CD4-positive, alpha-beta T cell treated with Interleukin-15 for 4 hours (primary cell): ENCODE measurements around the gene PYY.
"Not testable (repeated sequence)": the region's sequence is repeated elsewhere in the genome, so short reads cannot be mapped to it uniquely, and the experiment has no call there.

Experiments
- DNase-seq: peaks from one replicate; pipeline ENCODE4 v3.0.0-alpha.2; 2020; ENCODE audit warnings: low spot score

PYY gene

DNA sequence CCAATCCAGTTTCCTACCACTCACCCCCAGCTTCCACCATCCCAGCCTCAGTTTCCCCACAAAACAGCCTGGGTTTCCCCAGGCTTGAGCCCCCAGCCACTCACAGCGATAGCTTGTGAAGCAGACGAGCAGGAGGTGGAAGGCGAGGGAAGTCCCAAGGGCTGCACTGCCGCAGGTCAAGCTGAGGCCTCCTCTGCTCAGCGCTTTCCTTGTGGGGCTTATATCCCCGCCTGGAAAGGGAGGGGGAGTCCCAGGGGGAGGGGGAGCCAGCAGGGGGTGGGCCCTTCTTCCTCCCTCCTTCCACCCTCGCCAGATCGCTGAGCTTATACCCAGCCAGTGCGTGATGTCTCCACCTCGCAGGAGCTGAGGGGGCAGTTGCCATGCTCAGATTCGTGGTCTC, at the start of gene PYY:
TSS of gene PYY (minus strand) at position 195 of the 400 bp plus-strand sequence. CDS start 457 bp downstream, outside the sequence.
- DNase-seq: no peak

DNA sequence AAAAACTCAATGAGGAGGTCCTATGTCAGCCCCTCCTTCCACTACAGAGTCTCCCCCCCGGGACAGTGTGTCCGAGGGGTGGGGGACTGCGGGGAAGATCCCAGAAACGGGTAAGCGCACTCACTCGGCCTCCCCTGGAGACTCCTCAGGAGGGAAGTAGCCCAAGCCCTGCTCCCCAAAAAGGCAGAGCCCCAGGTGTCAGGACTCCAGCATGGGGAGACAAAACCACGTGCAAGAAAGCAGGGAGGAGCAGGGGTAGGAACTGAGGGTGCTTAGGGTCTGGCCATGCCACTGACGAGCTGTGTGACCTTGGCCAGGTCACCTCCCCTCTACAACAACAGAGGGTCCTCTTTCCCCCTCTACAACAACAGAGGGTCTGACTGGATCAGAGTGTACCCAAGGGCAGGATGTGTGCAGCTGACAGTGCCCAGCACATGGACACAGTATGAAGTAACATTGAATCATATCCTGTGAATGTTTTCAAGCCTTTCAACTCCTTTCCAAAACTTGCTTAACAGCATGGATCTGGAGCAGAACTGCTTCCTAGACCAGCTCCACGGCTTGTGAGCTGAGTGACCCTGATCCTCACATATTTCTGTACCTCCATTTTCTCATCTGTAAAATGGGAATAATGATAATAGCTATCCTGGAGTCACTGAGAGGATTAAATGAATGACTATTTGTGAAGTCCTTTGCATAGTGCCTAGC, 48.6 kb upstream of the PYY start:
- no peak for DNase-seq

GRCh38 chr17:44001461-44001920, 47.8 kb upstream of the PYY start:
- no peak for DNase-seq

DNA sequence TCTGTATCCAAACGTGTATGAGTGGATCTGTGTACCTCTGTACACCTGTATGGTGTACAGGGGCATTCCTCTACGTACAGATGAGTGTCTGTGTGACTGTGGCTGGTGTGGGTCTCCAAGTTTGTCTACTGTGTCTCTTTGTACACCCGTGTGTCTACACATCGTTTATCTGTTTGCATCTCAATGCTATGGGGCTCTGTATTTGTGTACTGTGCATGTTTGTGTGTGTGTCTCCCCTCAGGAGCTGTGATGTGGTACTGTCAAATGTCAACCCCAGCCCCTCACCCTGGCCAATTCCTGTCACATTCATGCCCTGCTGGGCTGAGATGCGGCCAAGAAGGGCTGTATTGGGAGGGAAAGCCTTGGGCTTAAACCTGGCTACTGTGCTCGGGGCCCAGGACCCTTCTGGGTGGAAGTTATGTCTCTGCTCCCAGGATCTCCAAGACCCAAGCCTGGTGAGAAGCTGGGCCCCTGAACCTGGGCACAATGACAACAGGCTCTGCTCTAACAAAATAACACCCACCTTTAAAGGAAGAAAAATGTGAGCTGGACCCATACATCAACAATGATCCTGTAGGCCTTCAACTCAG, 47.2 kb upstream of the PYY start:
- no peak for DNase-seq

- DNase-seq: no peak
Observed at GRCh38 chr17:44000141-44000860, 46.6 kb upstream of the PYY start.

- DNase-seq: no peak
Observed at GRCh38 chr17:43999024-43999423, 45.3 kb upstream of the PYY start.

GRCh38 chr17:43998552-43998951, 44.8 kb upstream of the PYY start:
- DNase-seq: no peak

DNA sequence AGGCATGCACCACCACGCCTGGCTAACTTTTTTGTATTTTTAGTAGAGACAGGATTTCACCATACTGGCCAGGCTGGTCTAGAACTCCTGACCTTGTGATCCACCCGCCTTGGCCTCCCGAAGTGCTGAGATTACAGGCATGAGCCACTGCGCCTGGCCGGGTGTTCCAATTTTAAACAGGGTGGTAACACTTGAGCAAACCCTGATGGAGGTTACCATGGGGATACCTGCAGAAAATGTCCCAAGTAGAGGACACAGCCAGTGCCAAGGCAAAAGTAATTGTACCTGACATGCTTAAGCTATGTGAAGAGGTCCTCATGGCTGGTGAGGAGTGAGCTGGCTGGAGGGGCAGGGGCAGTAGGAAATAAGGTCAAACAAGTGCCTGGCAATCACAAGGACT, 43.4 kb upstream of the PYY start:
- not testable (repeated sequence) for DNase-seq

GRCh38 chr17:43995150-43995471, 41.4 kb upstream of the PYY start:
- DNase-seq: no peak

- peak; percentile 59 for DNase-seq
Observed at GRCh38 chr17:43994272-43995149, 40.8 kb upstream of the PYY start.

DNA sequence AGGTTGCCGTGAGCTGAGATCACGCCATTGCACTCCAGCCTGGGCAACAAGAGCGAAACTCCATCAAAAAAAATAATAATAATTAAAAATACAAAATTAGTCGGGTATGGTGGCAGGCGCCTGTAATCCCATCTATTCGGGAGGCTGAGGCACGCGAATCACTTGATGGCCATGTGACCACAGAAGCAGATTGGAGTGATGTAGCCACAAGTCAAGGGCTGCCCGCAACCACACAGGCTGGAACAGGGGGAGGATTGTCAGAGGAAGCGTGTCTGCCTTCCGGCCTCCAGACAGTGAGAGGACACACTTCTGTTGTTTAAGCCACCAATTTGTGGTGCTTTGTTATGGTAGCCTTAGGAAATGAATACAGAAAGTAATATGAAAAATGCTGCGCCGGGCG, 38.9 kb upstream of the PYY start:
- DNase-seq: no peak

- DNase-seq: no peak
Observed at GRCh38 chr17:43988301-43988700, 34.6 kb upstream of the PYY start.

DNA sequence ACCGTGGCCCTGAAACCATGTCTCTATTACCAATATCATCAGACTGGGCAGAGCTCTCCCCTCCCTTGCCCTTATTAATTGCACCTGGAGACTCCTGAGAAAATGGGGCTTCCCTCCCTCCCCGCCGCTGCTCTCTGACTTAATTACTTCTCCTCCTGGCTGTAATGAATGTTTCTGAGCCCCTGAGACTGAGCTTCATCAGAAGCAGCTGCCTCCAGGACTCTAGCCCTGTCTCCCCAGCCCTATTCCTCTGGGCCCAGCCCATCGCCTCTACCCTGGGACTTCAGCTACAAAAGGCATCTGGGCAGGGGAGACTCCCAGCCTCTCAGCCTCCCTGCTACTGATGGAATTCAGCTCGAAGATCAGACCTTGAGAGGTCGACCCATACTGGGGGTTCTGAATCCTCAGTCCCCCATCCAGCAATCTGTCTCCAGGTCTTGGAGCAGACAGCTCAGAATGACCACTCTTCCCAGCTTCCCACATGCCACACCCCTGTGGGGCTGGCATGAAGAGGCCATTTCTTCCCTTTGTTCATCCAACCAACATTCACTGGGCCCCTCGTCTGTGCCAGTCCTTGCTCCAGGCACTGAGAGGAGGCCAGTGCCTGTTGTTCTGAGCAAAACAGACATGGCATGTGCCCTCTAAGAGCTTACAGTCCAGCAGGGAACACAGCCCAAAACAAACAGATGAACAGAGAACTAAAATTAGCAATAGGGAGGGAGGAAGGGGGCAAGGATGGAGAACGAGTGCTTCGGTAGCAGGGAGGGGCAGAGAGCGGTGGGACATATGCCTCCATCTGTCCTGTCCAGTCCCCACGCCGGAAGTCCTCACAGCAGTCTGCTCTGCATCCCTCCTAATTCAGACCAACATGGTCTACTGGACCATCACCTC, 33.6 kb upstream of the PYY start:
- DNase-seq: no peak

DNA sequence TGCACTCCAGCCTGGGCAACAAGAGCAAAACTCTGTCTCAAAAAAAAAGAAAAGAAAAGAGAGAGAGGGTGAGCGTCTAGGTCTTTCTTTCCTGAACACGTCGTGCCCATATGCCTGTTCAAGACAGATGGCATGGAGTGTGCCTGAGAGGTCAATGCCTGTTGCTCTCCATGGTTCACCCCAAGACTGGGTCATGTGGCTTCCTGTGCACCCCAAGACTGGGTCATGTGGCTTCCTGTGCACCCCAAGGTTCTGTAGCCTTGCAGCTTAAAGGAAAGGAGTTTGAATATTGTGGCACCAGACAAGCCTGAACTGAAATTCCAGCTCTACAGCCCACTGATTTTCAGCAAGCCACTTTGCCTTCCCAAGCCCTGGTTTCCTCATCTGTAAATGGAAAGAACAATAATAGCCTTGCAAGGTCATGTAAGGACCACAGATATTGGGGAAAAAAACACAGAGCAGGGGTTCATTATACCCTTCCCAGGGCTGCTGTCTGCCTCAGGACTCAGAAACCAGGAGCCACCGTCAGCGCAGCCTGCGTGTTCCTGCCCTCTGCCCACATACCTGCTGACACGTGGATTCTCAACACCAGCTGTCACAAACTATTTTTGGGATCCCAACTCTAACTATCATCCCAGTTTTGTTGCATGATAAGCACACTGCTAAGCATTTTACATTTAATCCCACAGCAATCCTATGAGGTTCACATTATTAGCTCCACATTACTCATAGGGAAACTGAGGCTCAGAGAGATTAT, 32.7 kb upstream of the PYY start:
- no peak for DNase-seq

DNA sequence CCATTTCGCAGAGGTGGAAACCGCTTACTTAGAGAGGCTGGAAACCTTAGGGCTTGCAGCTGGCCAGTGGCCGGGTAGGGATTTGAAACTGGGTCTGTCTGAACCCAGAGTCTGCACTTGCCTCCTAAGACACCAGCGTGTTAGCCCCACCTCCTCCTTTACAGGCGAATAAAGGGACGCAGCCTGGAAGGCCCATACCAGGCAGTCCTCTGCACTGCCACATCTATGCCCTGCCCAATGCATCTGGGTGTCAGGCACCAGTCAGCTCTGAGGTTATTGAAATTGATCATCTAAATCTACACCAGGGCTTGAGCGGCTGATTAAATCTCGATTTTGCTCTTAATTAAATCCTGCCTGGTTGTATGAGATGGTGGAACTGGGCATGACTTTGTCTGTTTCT, 30.8 kb upstream of the PYY start:
- DNase-seq: no peak

DNA sequence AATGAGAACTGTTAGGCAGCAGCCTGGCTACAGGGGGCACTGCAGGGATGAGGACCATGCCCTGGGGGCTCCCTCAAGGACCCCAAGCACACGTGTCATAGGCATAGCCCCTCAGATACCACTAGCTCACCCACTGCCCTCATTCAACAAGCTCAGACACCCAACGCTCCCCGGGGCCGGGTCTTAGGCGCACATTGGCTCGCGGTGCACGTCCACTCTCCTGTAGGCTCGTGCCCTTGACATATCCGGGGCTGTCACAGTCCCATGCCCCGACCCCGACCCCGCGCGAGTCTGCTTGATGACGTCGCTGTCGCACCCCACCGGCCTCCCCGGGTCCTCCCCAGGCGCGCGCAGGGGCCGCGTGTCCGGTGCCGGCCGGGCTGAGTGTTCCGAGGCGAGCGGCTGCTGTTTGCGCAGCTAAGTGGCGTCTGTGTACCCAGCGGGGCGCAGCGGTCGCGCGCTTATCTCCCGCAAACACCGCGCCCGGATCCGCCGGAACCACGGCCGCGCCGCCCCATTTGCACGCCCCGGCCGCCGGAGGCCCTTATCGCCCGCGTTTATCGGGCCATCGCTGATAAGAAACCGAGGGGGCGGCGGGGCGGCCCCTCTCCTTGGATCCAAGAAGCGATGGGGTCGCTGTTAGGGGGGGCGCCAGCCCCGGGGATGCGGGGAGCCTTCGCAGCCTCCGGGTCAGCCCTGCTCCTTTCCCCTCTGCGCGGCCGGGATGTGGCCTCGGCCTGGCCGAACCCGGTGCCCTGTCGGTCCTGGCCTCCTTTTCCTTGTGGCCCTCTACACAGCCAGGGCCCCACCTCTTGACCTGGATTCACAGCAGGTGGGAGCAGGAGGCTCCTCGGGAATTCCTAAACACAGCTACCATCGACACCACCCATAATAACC, 30.0 kb upstream of the PYY start:
- DNase-seq: no peak

- DNase-seq: no peak
Observed at GRCh38 chr17:43983196-43983514, 29.4 kb upstream of the PYY start.

DNA sequence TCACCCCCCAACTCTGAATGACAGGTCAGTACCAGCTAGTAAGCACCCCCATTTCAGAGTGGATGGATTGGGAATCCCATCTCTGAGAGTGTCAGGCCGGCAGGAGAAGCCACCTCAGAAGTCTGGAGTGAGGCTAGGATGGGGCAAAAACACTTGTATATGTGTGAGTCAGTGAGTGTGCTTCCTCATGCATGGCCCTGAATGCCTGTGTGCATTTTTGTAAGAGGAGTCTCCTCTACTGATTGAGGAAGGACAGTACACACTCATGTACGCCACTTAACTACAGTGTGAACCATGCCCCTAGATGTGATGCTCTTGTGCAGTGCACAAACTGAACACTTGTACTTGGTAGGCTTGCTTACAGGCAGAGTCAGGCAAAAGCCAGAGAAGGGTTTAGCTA, 28.4 kb upstream of the PYY start:
- no peak for DNase-seq

DNA sequence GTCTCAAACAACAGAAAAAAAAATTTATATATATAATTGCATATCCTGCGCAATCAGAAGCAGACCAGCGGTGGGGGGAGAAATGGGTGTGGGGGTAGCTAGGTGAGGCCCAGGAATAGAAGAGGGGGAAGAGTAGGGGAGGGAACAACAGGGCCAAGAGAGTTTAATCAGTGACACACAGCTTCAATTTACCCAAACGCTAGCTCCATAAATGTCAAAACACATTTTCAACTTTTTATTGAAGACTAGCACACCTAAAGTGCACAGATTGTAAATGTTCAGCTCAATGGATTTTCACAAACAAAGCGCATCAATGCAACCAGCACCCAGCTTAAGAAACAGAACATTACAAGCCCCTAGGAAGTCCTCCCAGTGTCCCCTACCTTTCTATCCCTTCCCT, 25.9 kb upstream of the PYY start:
- no peak for DNase-seq

- DNase-seq: no peak
Observed at GRCh38 chr17:43979011-43979410, 25.3 kb upstream of the PYY start.
